ENCODE data around the gene EFNA1.
A peak's percentile ranks its signal among the peaks of the same experiment; 100 is the strongest.

Gene EFNA1

DNA sequence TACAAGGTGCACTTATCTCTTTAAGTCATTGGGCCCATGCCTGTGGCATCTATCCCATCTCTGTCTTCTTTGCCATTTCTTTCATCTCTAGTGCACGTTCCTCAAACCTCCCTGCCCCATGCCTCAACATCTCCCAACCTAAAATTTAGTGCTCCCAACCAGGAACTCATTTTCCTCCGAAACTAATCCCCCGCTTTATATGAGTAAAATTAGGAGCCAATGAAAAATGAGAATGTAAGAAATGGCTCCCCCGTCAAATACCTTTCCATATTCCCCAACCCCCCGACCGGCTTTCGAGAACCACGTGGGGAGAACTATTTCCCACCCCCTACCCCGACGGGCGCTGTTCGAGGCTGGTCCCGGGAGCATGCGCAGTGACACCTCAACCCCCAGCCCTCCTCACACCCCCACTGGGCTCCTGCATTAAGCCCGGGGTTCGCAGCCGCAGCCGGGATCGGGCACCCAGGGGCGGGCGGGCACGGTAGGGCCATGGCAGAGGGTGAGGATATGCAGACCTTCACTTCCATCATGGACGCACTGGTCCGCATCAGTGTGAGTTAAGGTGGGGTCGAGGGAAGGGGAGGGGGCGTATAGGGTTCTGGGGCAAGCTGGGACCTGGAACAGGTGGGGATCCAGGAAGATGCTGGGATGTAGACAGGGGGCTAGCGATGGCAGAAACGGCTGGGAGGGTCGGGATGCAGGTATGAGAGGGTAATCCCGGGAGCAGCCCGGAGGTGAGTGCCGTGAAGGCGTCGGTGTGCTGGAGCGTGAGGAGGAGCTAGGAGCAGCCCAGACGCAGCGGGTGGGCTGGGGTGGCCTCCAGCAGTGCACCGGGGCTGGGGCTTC lies 46.0 kb downstream of the EFNA1 start, which contains the start of gene TRIM46:
Gene TRIM46 (plus strand): TSS at position 372 of the 846 bp plus-strand sequence. CDS start 118 bp downstream, at position 490.
- DNase-seq (ENCODE audit: low read depth in 2 of 3, low spot score in 1 of 3): peak; percentile 60 to 67 (median 63)

DNA sequence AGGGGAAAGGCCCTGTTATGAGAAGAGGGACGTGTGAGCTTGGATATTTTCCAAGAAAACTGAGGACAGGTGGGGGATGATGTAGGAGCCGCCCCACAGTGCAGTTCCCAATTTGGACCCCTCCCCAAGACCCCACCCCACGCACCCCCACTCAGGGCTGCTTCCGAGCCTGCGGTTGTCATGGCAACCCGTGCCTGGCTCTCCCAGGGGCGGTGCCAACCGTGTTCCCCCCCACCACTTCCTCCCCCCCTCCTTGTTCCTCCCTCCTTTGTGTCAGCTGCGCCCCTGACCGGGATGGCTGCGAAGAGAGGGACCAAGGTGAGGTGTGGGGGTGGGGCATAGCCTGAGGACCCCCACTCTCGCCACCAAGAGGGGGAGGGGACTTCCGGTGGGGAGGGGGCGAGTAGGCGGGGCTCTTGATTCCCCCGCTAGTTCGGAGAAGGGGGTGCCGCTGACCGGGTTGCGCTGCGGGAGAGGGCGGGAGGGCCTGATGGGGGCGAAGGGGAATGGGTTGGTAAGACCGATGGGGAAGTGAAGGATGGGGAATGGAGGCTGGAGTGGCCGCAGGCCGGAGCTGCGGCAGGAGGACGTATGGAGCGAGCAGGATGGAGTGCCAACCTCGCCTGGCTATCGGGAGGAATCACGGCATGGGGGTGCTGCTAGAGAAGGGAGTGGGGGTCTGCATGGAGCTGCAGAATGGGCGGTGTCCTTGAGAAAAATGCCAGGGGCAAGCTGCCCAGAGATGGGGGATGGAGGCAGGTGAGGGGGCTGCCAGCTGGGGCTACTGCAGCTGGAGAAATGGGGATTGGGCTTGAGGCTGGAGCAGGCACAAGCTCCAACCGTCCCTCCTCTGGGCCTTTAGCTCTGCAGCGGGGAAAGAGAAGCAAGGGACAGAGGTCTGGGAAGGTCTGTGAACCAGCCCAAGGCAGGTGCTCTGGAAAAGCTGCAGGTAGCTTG lies 46.9 kb downstream of the EFNA1 start:
- DNase-seq (ENCODE audit: low read depth in 2 of 3, low spot score in 1 of 3): peak in 2 of 3 donors; percentile 34 to 35

DNA sequence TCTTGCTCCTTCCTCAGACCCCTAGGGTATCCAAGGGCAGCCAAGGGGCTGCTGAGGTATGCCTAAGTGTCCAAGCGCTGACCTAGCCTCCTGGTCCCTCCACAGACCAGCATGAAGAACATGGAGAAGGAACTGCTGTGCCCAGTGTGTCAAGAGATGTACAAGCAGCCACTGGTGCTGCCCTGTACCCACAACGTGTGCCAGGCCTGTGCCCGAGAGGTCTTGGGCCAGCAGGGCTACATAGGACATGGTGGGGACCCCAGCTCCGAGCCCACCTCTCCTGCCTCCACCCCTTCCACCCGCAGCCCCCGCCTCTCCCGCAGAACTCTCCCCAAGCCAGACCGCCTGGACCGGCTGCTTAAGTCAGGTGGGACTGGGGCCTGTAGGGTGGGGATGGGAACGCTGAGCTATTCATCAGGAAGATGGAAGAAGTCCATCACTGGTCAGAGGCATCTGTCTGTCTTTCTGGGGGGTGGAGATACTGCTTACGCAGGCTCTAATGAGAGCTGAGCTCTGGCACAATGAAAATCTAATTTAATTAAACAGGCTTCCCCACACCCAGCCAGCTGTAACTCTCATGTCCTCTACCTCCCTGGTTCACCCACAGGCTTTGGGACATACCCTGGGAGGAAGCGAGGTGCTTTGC lies 47.7 kb downstream of the EFNA1 start:
- no peak for DNase-seq (ENCODE audit: low read depth in 2 of 3, low spot score in 1 of 3)

DNA sequence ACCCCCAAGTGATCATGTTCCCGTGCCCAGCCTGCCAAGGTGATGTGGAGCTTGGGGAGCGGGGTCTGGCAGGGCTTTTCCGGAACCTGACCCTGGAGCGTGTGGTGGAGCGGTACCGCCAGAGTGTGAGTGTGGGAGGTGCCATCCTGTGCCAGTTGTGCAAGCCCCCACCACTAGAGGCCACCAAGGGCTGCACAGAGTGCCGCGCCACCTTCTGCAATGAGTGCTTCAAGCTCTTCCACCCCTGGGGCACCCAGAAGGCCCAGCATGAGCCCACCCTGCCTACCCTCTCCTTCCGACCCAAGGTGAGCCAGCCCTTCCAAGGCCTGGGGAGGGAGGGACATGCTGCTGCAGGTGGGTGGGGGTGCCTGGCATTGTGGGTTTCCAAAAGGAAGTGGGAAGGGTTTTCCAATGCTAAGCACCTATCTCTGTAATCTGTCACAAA lies 48.3 kb downstream of the EFNA1 start:
- peak in 1 of 3 donors; percentile 16 for DNase-seq (ENCODE audit: low read depth in 2 of 3, low spot score in 1 of 3)

DNA sequence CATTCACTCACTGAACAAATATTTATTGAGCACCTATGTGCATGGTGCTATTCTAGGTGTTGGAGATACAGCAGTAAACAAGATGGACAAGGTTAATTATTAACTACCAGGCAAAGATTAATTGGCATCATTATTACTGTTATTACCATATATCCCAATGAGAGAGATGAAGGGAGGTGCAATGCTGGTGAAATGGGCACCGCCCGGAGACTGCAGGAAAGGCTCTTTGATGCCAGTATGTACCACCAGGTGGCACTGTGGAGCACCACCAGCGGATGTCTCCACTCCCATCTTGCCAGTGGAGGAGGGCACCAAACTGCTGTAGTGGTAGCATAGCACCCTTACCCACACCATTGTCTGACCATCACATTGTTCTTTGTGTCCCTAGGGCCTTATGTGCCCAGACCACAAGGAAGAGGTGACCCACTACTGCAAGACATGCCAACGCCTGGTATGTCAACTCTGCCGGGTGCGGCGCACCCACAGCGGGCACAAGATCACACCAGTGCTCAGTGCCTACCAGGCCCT lies 48.9 kb downstream of the EFNA1 start:
- DNase-seq (ENCODE audit: low read depth in 2 of 3, low spot score in 1 of 3): peak; percentile 77 to 93 (median 82)

DNA sequence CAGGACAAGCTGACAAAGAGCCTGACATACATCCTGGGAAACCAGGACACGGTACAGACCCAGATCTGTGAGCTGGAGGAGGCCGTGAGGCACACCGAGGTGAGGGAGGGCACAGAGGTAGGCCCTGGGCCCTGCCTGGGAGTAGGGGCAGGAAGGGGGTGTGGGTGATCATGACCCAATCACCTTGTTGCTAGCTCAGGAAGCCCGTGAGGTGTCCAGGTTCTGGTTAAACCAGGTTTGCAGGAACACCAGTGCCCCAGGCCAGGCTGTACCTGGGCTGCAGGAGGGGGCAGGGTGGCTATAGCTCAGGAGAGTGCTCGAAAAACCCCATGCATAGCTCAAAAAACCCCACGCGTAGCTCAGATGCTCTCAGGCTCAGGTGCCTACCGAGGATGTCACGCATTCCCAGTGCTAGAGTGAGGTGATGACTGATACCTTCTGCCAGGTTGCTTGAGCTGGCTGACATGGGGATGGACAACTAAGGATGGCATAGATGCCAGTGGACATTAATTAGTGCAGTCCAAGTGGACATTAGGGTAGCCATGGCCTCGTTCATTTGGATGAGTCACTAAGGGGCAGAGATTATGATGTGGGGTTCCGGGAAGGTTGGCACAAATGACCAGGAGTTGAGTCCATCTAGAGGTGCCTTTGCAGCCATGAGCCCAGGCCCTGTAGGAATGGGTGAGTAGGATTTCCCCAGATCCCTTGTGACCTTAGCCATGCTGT lies 49.7 kb downstream of the EFNA1 start:
- DNase-seq (ENCODE audit: low read depth in 2 of 3, low spot score in 1 of 3): no peak

DNA sequence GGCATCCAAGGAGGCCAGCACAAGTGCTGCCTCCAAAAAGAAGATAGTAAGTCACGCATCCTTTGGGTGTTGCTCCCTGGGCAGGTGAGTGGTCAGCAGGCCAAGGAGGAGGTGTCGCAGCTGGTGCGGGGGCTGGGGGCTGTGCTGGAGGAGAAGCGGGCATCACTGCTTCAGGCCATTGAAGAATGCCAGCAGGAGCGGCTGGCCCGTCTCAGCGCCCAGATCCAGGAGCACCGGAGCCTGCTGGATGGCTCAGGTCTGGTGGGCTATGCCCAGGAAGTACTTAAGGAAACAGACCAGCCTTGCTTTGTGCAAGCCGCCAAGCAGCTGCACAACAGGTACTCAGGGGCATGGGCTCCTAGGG lies 50.2 kb downstream of the EFNA1 start:
- no peak for DNase-seq (ENCODE audit: low read depth in 2 of 3, low spot score in 1 of 3)

DNA sequence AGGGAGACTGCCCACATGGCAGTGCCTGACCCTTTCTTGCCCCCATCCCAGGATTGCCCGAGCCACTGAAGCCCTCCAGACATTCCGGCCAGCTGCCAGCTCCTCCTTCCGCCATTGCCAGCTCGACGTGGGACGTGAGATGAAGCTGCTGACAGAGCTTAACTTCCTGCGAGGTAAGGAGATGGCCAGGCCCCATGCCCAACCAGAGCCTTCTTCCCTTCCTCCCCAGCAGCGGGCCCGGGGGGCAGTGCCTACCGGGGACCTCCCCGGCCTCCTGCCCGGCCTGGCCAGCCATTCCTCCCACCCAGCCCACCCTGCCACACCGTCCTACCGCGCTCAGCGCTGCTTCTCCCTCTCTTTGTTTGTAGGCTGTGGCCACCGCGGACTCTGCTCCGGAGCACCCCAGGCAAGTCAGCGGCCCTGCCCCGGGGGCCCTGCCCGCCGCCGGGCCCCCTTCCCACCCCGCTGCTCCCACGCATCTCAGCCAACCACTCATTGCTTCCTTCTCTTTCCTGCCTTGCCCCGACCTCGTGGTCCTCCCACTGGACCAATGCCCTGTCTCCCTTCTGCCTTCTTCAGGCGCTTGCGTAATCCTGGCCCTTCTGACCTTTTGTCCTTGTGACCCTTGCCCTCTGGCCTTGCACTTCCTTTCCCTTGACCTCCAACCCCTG lies 50.9 kb downstream of the EFNA1 start:
- DNase-seq (ENCODE audit: low read depth in 2 of 3, low spot score in 1 of 3): no peak

DNA sequence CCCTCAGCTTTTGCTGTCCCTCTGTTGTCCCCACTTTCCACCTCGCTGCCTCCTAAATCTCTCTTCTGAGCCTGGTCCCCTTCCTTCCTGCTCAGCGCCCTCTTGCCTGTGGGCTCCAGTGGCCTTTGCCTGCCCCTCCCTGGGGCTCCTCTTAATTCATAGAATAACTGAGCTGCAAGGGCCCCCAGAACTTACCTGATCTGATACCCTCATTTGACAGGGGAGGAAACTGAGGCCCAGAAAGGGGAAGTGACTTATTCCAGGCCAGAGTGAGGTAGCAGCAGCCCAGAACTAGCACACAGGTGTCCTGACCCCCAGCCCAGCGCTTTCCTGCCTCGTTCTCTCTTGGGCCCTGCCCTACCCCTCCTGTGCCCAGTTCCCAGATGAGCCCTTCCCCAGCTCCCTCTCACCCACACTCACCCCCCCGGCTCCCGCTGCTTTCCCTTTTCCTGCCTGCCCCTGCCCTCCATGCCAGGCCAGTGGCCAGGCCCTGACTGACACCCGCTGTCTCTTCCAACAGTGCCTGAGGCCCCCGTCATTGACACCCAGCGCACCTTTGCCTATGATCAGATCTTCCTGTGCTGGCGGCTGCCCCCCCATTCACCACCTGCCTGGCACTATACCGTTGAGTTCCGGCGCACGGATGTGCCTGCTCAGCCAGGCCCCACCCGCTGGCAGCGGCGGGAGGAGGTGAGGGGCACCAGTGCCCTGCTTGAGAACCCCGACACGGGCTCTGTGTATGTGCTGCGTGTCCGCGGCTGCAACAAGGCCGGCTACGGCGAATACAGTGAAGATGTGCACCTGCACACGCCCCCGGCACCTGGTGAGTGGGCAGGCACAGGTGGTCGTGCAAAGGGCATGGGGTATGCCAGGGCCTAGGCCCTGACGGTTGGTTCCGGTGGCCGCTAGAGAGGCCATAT lies 51.7 kb downstream of the EFNA1 start:
- DNase-seq (ENCODE audit: low read depth in 2 of 3, low spot score in 1 of 3): no peak

DNA sequence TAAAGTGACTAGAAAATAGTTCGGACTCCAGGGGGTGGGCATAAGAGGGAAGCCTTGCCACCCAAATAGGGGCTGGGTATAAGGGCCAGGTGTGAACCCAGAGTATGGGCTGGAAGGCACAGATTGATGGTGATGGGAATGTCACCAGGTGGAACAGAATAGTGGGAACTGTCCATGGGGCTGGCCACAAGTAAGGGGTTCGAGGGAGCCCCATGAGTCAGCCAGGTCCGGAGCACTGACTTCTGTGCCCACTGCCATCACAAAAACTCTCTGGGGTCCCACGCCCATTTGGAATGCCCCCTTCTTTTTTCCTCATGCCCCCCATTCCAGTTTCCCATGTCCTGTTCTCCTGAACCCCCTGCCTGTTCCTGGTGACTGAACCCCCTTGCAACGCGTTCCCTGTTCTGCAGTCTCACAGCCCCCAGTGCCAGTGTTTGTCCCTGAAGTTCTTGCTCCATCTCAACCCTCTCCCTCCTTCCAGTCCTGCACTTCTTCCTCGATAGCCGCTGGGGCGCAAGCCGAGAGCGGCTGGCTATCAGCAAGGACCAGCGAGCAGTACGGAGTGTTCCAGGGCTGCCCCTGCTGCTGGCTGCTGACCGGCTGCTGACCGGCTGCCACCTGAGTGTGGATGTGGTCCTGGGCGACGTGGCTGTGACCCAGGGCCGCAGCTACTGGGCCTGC lies 53.8 kb downstream of the EFNA1 start:
- no peak for DNase-seq (ENCODE audit: low read depth in 2 of 3, low spot score in 1 of 3)

DNA sequence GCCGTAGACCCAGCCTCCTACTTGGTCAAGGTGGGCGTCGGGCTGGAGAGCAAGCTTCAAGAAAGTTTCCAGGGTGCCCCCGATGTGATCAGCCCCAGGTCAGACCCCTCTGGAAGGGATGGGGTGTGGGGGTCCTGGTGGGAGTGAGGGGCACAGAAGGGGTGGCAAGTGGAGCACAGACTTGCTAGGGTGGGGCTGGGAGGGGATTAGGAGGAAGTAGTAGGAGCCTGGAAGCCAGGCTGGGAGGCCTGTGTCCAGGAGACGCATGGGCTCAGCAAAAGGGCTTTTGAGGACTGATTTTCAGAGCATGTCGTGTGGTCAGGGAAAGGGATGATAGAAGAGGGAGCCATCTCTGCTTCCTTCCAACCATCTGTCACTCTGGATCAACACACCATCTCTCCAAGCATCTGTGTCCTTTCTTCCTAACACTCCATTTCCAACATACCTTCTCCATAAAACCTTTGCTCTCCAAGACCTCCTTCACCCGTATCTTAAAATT lies 54.4 kb downstream of the EFNA1 start:
- no peak for DNase-seq (ENCODE audit: low read depth in 2 of 3, low spot score in 1 of 3)

DNA sequence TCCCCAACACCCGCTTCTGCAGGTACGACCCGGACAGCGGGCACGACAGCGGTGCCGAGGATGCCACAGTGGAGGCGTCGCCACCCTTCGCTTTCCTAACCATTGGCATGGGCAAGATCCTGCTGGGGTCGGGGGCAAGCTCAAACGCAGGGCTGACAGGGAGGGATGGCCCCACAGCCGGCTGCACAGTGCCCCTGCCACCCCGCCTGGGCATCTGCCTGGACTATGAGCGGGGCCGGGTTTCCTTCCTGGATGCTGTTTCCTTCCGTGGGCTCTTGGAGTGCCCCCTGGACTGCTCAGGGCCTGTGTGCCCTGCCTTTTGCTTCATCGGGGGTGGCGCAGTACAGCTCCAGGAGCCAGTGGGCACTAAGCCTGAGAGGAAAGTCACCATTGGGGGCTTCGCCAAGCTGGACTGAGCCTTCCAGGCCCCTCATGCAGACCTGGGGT lies 56.1 kb downstream of the EFNA1 start:
- DNase-seq (ENCODE audit: low read depth in 2 of 3, low spot score in 1 of 3): no peak

DNA sequence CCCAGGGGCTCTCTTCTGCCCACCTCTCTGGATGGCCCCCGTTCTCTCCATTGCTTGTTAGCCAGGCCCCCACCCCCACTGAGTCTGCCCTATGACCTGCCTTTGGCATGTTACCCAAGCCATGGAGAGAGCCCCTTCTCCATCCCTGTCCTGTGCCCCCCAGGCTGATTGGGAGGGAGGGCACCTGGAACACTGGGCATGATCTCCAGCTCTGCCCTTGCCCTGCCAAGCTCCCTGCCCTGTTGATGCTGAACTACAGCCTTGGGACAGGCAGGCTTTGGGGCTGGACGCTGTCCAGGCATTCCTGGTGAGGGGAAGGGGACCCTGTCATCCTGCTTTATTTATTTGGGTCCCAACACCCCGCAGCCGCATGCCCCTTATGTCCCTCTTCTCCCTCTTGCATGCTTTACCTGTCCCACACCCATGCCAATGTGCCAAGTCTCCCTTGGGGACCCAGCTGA lies 56.7 kb downstream of the EFNA1 start:
- DNase-seq (ENCODE audit: low read depth in 2 of 3, low spot score in 1 of 3): no peak
